HepG2 (cell line): ENCODE data around the gene TMEM129. TPM values are rescaled to one million over a fixed set of nuclear protein-coding genes. Genes with fewer than 3 reads are reported as not detected.

Experiments used
- FIP1L1 ChIP-seq: fragments of 200-400 bp; formaldehyde crosslinking; IDR thresholded peaks from 2 replicates; pipeline ENCODE4 v1.6.1; 2018; ENCODE audit warnings: low read depth, mild to moderate bottlenecking, low read length, moderate library complexity, borderline replicate concordance; ENCODE audit not compliant: insufficient read depth
- KDM4B ChIP-seq: sonication (generic); formaldehyde crosslinking; IDR thresholded peaks from 2 replicates; pipeline ENCODE4 v1.4.0; 2020; ENCODE audit warnings: missing genetic modification reagents
- NCOA1 ChIP-seq: sonication (generic); formaldehyde crosslinking; IDR thresholded peaks from 2 replicates; pipeline ENCODE4 v1.9.0; 2021; ENCODE audit warnings: missing genetic modification reagents
- SALL1 ChIP-seq: sonication (generic); formaldehyde crosslinking; IDR thresholded peaks from 2 replicates; pipeline ENCODE4 v1.8.0; 2022; ENCODE audit warnings: mild to moderate bottlenecking, missing genetic modification reagents
- SETDB1 ChIP-seq: sonication (generic); formaldehyde crosslinking; IDR thresholded peaks from 2 replicates; pipeline ENCODE4 v1.5.1; 2020; ENCODE audit warnings: missing genetic modification reagents, mild to moderate bottlenecking, borderline replicate concordance
- ZFP90 ChIP-seq: sonication (generic); formaldehyde crosslinking; IDR thresholded peaks from 2 replicates; pipeline ENCODE4 v1.8.0; 2022; ENCODE audit warnings: missing genetic modification reagents, mild to moderate bottlenecking, inconsistent platforms, borderline replicate concordance
- ZNF44 ChIP-seq: sonication (generic); formaldehyde crosslinking; IDR thresholded peaks from 2 replicates; pipeline ENCODE4 v1.5.1; 2020; ENCODE audit warnings: mild to moderate bottlenecking, missing genetic modification reagents
- ZNF605 ChIP-seq: sonication (generic); formaldehyde crosslinking; IDR thresholded peaks from 2 replicates; pipeline ENCODE4 v1.8.0; 2022; ENCODE audit warnings: mild to moderate bottlenecking, missing genetic modification reagents
- ZSCAN21 ChIP-seq: sonication (generic); formaldehyde crosslinking; IDR thresholded peaks from 2 replicates; pipeline ENCODE4 v1.8.0; 2022; ENCODE audit warnings: mild to moderate bottlenecking, missing genetic modification reagents, moderate library complexity, borderline replicate concordance
- polyA plus RNA-seq, 8 experiments: library from polyadenylated mRNA; depleted of rRNA in 3 of 8; stranded (reverse) in 7 of 8; unstranded in 1 of 8; fragments of >200 nt; fragmentation: Illumina TruSeq in 4 of 8; extraction: Trizol in 4 of 8; gene quantifications; 2 replicates each; pipeline versions ENCODE4 v1.2.1 to v1.2.3, GENCODE V29; 2011 to 2016; ENCODE audit warnings: low read depth in 4 of 8, missing spikeins in 1 of 8, mixed read lengths in 1 of 8; ENCODE audit not compliant: insufficient read depth in 1 of 8
- total RNA-seq, 5 experiments: library from RNA; depleted of rRNA; stranded (reverse); fragments of >200 nt; fragmentation: Illumina TruSeq; extraction: Trizol; gene quantifications; 2 replicates each; pipeline ENCODE4 v1.2.3, GENCODE V29; 2016; ENCODE audit warnings: low read depth in 1 of 5
- TF ChIP-seq, protein P1 (sequence below): sonication (generic); formaldehyde crosslinking; IDR thresholded peaks from 2 replicates; pipeline ENCODE4 v1.4.0; 2020; ENCODE audit warnings: mild to moderate bottlenecking, missing genetic modification reagents
- TF ChIP-seq, protein P2 (sequence below): sonication (generic); formaldehyde crosslinking; conservative IDR thresholded peaks from 2 replicates; pipeline ENCODE4 v1.4.0; 2020; ENCODE audit warnings: missing genetic modification reagents
- TF ChIP-seq, protein P3 (sequence below): sonication (generic); formaldehyde crosslinking; IDR thresholded peaks from 2 replicates; pipeline ENCODE4 v1.5.0; 2020; ENCODE audit warnings: missing genetic modification reagents
- TF ChIP-seq, protein P4 (sequence below): IDR thresholded peaks from 2 replicates; pipeline ENCODE4 v1.6.1; 2016; ENCODE audit warnings: missing genetic modification reagents, missing compliant biosample characterization
- TF ChIP-seq, protein P5 (sequence below): sonication (generic); formaldehyde crosslinking; IDR thresholded peaks from 2 replicates; pipeline ENCODE4 v1.8.0; 2022; ENCODE audit warnings: mild to moderate bottlenecking, missing genetic modification reagents, moderate library complexity
- TF ChIP-seq, protein P6 (sequence below): sonication (generic); formaldehyde crosslinking; IDR thresholded peaks from 2 replicates; pipeline ENCODE4 v1.4.0; 2020; ENCODE audit warnings: mild to moderate bottlenecking, missing genetic modification reagents

Gene TMEM129
- total and polyA plus RNA-seq, 2 of the 13 experiments (the other 11 are each of a cell fraction or from before 2014, with no cell fraction given): 19.0 to 25.8 TPM

DNA sequence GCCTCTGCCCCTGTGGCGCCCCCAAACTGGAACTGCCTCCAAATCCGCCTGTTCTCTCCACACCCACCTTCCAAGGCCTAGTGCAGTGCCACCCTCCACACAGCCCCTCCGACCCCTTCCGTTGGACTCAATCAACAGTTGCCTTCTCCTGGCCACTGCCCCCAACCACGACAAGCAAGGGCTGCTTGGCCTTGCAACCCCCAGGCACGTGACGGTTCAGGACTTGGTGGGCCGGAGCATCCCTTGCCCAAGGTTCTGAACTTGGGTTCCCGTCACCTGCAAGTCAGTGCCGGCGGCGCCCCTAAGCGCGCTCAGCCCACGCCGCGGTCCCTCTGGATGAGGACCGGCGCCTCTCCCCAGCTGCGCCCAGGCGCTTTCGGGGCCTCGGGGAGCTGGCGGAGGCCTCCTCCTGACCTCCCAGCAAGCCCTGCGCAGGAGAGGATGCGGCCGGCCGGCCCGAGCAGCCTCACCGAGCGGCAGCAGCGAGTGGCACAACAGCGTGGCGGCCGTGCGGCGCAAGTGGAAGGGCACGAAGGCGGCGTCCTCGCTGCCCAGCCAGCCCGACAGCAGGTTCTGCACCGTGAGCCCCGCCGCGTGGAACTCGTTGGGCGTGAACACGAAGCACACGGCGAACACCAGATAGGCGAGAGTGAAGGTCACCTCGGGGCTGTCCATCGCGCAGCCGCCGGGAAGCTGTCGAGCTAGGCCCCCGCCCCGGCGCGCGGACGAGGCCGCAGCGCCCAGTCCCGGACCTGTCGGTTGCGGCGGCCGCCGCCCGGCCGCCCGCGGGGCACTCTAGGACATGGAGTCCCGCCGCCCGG lies 750 bp downstream of the TMEM129 start (continued):
- TF ChIP-seq, protein P1, sequence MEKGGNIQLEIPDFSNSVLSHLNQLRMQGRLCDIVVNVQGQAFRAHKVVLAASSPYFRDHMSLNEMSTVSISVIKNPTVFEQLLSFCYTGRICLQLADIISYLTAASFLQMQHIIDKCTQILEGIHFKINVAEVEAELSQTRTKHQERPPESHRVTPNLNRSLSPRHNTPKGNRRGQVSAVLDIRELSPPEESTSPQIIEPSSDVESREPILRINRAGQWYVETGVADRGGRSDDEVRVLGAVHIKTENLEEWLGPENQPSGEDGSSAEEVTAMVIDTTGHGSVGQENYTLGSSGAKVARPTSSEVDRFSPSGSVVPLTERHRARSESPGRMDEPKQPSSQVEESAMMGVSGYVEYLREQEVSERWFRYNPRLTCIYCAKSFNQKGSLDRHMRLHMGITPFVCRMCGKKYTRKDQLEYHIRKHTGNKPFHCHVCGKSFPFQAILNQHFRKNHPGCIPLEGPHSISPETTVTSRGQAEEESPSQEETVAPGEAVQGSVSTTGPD (CRISPR knock-in tag): no peak
- TF ChIP-seq KDM4B: no peak
- TF ChIP-seq ZSCAN21 (CRISPR knock-in tag): peak; percentile 54; the same call in 1 of the 2 replicates
- peak; percentile 63; the same call in 1 of the 2 replicates for TF ChIP-seq ZFP90
- no peak for TF ChIP-seq FIP1L1
- TF ChIP-seq ZNF605 (CRISPR knock-in tag): peak; percentile 48; the same call in 1 of the 2 replicates
- no peak for TF ChIP-seq SETDB1 (CRISPR knock-in tag)
- TF ChIP-seq, protein P2, sequence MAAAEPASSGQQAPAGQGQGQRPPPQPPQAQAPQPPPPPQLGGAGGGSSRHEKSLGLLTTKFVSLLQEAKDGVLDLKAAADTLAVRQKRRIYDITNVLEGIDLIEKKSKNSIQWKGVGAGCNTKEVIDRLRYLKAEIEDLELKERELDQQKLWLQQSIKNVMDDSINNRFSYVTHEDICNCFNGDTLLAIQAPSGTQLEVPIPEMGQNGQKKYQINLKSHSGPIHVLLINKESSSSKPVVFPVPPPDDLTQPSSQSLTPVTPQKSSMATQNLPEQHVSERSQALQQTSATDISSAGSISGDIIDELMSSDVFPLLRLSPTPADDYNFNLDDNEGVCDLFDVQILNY: no peak; the same call in 1 of the 2 replicates
- no peak for TF ChIP-seq NCOA1 (CRISPR knock-in tag)
- TF ChIP-seq ZNF44 (CRISPR knock-in tag): no peak
- TF ChIP-seq, protein P3, sequence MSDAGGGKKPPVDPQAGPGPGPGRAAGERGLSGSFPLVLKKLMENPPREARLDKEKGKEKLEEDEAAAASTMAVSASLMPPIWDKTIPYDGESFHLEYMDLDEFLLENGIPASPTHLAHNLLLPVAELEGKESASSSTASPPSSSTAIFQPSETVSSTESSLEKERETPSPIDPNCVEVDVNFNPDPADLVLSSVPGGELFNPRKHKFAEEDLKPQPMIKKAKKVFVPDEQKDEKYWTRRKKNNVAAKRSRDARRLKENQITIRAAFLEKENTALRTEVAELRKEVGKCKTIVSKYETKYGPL (CRISPR knock-in tag): no peak
- TF ChIP-seq, protein P4, sequence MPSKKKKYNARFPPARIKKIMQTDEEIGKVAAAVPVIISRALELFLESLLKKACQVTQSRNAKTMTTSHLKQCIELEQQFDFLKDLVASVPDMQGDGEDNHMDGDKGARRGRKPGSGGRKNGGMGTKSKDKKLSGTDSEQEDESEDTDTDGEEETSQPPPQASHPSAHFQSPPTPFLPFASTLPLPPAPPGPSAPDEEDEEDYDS (CRISPR knock-in tag): no peak
- TF ChIP-seq, protein P5, sequence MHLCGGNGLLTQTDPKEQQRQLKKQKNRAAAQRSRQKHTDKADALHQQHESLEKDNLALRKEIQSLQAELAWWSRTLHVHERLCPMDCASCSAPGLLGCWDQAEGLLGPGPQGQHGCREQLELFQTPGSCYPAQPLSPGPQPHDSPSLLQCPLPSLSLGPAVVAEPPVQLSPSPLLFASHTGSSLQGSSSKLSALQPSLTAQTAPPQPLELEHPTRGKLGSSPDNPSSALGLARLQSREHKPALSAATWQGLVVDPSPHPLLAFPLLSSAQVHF: peak; percentile 81
- TF ChIP-seq SALL1: peak; percentile 61
- TF ChIP-seq, protein P6, sequence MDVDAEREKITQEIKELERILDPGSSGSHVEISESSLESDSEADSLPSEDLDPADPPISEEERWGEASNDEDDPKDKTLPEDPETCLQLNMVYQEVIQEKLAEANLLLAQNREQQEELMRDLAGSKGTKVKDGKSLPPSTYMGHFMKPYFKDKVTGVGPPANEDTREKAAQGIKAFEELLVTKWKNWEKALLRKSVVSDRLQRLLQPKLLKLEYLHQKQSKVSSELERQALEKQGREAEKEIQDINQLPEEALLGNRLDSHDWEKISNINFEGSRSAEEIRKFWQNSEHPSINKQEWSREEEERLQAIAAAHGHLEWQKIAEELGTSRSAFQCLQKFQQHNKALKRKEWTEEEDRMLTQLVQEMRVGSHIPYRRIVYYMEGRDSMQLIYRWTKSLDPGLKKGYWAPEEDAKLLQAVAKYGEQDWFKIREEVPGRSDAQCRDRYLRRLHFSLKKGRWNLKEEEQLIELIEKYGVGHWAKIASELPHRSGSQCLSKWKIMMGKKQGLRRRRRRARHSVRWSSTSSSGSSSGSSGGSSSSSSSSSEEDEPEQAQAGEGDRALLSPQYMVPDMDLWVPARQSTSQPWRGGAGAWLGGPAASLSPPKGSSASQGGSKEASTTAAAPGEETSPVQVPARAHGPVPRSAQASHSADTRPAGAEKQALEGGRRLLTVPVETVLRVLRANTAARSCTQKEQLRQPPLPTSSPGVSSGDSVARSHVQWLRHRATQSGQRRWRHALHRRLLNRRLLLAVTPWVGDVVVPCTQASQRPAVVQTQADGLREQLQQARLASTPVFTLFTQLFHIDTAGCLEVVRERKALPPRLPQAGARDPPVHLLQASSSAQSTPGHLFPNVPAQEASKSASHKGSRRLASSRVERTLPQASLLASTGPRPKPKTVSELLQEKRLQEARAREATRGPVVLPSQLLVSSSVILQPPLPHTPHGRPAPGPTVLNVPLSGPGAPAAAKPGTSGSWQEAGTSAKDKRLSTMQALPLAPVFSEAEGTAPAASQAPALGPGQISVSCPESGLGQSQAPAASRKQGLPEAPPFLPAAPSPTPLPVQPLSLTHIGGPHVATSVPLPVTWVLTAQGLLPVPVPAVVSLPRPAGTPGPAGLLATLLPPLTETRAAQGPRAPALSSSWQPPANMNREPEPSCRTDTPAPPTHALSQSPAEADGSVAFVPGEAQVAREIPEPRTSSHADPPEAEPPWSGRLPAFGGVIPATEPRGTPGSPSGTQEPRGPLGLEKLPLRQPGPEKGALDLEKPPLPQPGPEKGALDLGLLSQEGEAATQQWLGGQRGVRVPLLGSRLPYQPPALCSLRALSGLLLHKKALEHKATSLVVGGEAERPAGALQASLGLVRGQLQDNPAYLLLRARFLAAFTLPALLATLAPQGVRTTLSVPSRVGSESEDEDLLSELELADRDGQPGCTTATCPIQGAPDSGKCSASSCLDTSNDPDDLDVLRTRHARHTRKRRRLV (CRISPR knock-in tag): no peak
